Stimulated activated memory B cell treated with anti-CD40 and anti-IgM and Interleukin-4, amounts not matched to agents 10 μg/mL and 1 μg/mL and 100 μg/mL, for 72 hours (primary cell): ENCODE results near the gene MTF1.
"Not testable (repeated sequence)": the region's sequence is repeated elsewhere in the genome, so short reads cannot be mapped to it uniquely, and the experiment has no call there.

ENCODE experiments used
- ATAC-seq: fragments of 150-1000 bp; cut with Tn5 transposase; 2 replicates; pipeline ENCODE4 v1.10.0; 2021
- H3K27ac Mint-ChIP-seq: one replicate; pipeline ENCODE4 v1.8.0; 2022; ENCODE audit warnings: mild to moderate bottlenecking, mixed read lengths
- H3K27me3 Mint-ChIP-seq: one replicate; pipeline ENCODE4 v1.8.0; 2022; ENCODE audit warnings: mixed read lengths
- H3K36me3 Mint-ChIP-seq: one replicate; pipeline ENCODE4 v1.8.0; 2022; ENCODE audit warnings: mixed read lengths
- H3K4me1 Mint-ChIP-seq: one replicate; pipeline ENCODE4 v1.8.0; 2022; ENCODE audit warnings: mixed read lengths
- H3K4me3 Mint-ChIP-seq: one replicate; pipeline ENCODE4 v1.8.0; 2022; ENCODE audit warnings: mild to moderate bottlenecking, moderate library complexity, mixed read lengths
- H3K9me3 Mint-ChIP-seq: one replicate; pipeline ENCODE4 v1.8.0; 2022; ENCODE audit warnings: mixed read lengths

Gene MTF1

DNA sequence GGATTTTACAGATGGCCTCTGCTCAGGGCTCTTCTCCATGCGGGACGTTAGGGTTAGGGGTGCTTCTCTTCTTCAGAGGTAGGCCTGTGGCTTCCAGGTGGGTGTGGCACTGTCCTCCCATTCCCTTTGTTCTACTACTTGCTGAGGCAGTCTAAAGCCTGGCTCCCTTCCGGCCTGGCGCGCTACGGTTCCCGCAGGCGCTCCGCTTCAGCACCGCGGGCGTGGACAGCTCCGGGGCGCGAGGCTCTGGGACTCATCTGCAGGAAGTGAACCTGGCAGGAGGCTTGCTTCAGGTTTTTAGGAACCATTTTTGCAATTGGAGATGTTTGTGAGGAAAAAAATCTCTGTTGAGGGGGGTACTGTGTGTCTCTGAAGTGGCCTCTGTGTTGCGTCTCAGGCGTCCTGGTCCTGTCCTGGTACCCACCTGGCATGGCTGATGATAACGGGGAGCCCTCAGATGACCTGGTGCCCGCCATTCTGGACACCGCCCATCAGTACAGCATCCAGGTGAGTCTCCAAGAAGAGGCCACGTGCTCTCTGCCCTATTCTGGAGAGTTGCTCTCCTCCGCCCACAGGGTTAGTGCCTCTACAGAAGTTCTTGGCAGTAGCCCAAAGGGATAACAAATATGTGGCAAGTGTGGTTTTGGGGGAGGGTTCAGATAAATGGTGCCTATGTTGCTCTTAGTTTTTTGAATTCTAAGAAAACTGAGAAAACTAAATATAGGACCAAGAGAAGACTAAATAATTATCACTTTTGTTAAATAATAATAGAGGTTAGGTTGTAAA, 63.9 kb downstream of the MTF1 start:
- no peaks in the 10 kb centered on the region for H3K9me3 Mint-ChIP-seq
- no peak for ATAC-seq
- peaks cover 25% of the 10 kb centered on the region for H3K4me1 Mint-ChIP-seq
- H3K4me3 Mint-ChIP-seq = peak overlapping the region; percentile 80
- peaks cover 25% of the 10 kb centered on the region for H3K36me3 Mint-ChIP-seq
- H3K27ac Mint-ChIP-seq = peak overlapping the region; percentile 79
- H3K27me3 Mint-ChIP-seq = peaks cover 14% of the 10 kb centered on the region

DNA sequence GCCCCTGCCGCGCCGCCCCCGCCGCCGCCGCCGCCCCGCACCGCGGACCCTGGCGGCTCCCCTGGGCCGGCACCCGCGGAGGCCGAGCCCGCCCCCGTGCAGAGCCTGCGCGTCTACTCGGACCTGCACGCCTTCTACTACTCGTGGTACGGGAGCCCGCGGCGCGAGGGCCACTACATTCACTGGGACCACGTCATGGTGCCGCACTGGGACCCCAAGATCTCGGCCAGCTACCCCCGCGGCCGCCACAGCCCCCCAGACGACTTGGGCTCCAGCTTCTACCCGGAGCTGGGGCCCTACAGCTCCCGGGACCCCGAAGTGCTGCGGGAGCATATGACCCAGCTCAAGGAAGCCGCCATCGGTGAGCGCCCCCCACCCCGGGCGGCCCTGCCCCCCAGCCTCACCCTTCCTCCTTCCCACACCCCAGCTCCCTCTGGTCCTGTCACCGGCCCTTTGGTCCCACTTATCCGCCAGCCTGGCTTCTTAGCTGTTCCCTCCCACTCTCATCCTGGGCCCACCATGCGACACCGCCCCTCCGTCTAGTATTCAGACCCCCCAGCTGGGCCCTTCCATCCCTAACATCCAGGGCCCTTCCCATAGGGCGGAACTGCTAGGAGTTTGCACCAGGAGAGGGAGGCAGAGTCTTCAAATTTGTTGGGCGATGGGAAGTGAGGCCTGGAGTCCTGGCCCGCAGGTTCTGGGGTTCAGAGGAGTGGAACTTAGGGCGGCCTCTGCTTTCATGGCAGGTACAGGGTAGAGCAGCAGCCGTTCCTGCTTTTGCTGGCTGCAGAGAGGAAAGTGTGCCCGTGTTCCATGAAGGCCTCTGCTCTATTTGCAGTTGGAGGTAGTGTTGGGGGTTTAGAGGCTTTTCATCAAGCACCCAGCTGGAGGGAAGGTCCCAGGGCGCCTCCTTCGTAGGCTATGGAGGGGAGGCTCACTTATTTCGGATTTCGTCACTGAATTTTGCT, 64.7 kb downstream of the MTF1 start:
- H3K9me3 Mint-ChIP-seq = no peaks in the 10 kb centered on the region
- H3K4me1 Mint-ChIP-seq = peaks cover 25% of the 10 kb centered on the region
- ATAC-seq = peak; percentile 50
- peak overlapping the region; percentile 79 for H3K27ac Mint-ChIP-seq
- H3K4me3 Mint-ChIP-seq = peak overlapping the region; percentile 80
- H3K36me3 Mint-ChIP-seq = peaks cover 18% of the 10 kb centered on the region
- H3K27me3 Mint-ChIP-seq = peaks cover 14% of the 10 kb centered on the region

DNA sequence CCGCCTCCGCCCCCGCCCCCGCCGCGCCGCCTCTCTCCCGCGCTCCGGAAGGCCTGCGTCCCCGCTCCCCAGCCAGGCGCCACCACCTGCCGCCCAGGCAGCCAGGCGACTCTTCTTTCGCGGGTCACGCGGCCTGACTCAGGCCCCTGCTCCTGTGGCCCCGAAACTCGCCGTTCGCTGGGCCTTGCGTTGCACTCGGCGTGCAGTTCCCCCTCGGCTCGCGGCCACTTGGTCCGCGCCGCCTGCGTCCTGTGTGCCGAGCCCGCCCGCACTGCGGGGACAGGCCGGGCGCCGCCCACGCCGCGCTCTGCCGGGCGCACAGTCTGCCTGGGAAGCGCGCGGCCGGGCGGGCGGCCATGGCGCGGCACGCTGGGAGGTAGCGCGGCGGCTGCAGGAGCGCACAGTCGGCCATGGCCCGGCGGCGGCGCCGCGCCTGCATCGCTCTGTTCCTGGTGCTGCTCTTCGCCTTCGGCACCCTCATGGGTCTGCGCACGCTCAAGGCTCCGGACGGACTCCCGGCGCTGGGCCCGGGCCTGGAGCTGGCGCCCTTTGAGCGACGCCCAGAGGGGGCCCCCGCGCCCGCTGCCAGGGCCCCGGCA, 65.5 kb downstream of the MTF1 start, which contains the start of gene MANEAL:
Gene MANEAL (plus strand): TSS at position 75 of the 599 bp plus-strand sequence. CDS start 336 bp downstream, at position 411.
- peaks cover 14% of the 10 kb centered on the region for H3K27me3 Mint-ChIP-seq
- H3K4me3 Mint-ChIP-seq = peak within 1 kb of the TSS; percentile 80
- H3K36me3 Mint-ChIP-seq = peaks cover 10% of the 10 kb centered on the region
- H3K4me1 Mint-ChIP-seq = peaks cover 25% of the 10 kb centered on the region
- no peaks in the 10 kb centered on the region for H3K9me3 Mint-ChIP-seq
- peak; percentile 80 for ATAC-seq
- H3K27ac Mint-ChIP-seq = peak within 1 kb of the TSS; percentile 79

DNA sequence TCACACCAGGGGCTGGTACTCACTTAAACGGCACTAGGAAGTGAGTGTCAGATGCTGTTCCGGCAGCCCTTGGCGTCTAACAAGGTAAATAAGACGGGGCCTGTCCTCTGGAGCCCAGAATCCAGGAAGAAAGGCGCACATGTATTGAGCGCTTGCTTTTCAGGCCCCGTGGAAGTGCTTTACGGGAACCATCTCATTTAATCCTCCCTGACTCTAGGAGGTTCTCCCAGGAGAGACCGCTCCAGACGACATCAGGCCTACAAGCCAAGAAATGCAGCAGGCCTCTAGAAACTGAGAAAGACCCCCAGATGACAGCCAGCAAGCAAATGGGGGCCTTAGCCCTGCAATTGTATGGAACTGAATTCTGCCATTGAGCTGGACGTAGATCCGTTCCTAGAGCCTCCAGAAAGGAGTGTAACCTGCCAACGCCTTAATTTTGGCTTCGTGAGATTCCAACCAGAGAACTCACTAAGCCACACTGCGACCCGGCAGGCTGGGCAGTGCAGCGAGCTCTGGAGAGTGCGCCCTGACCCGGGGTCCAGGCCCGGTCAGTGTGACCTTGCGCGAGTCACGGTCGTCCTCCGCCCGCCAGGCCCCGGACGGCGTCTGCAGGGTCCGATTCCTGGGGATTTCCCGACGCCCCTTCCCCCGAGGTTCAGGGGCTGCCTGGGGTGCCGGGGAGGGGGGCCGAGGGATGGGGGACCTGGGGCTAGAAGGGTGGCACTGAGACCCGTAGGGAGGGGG, 66.3 kb downstream of the MTF1 start:
- H3K4me1 Mint-ChIP-seq = peaks cover 25% of the 10 kb centered on the region
- peak overlapping the region; percentile 80 for H3K4me3 Mint-ChIP-seq
- H3K27me3 Mint-ChIP-seq = peaks cover 14% of the 10 kb centered on the region
- peaks cover 3% of the 10 kb centered on the region for H3K36me3 Mint-ChIP-seq
- ATAC-seq = no peak
- H3K27ac Mint-ChIP-seq = peak overlapping the region; percentile 79
- no peaks in the 10 kb centered on the region for H3K9me3 Mint-ChIP-seq

DNA sequence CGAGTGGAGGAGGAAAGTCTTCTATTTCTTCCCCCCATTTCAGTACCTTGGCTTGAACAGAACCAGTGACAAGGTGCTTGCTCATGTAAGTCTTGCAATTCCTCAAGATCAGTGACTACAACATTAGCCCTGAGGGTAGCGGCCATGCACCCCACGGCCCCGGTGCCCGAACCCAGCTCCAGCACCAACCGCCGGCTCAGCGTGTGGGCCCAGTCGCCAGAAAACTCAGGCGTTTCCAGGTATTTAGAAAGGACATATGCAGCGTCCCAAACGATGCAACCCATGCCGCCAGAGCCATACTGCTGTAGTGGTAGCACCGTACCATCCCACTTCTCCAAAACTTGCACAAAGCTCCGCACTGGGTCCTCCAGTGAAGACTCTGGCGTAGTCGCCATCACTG, 76.9 kb downstream of the MTF1 start:
- Mint-ChIP-seq H3K27me3 (peaks cover 20% of the 10 kb centered on the region), H3K4me1 (peaks cover 15% of the 10 kb centered on the region), H3K4me3 (no peak overlapping the region), H3K36me3 (no peaks in the 10 kb centered on the region), H3K9me3 (no peaks in the 10 kb centered on the region), H3K27ac (no peak overlapping the region)
- no peak for ATAC-seq

DNA sequence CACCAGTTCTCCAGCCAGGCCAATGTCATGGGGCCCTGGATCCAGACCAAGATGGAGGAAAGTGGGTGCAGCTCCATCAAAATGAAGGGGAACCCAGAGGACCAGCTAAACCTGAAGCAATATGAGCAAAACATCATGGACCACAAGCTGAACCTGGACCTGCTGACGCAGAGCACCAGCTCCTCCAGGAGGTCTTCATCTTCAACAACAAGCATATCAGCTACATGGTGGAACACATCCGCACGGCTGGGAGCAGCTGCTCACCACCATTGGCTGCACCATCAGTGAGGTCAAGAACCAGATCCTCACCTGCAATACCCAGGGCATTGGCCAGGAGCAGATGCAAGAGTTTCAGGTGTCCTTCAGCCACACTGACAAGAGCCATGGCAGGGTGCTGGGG, 80.7 kb downstream of the MTF1 start:
- ATAC-seq = no peak
- peaks cover 26% of the 10 kb centered on the region for H3K4me1 Mint-ChIP-seq
- H3K36me3 Mint-ChIP-seq = no peaks in the 10 kb centered on the region
- H3K27me3 Mint-ChIP-seq = peaks cover 7% of the 10 kb centered on the region
- H3K4me3 Mint-ChIP-seq = no peak overlapping the region
- H3K27ac Mint-ChIP-seq = no peak overlapping the region
- H3K9me3 Mint-ChIP-seq = no peaks in the 10 kb centered on the region

DNA sequence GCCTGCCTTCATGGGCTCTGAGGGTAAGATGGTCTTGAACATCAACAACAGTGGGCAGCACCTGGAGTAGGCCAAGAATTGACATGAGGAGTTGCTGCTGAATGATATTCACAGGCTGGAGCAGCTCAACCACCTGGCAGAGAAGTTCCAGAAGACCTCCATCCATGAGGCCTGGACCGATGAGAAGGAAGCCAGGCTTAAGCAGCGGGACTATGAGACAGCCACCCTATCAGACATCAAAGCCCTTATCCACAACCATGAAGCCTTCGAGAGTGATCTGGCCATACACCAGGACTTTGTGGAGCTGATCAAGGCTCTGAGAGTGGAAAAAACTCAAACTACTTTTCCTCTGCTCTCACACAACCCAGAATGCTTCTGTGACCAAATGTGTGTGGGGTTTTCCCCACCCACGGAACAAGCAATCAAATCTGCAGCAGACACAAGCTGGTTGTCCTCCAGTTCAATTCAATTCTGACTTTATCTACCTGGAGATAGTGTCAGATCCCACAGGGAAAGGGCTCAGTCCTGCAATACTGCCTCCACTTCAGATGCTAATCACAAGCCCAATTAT, 82.4 kb downstream of the MTF1 start:
- H3K4me3 Mint-ChIP-seq = no peak overlapping the region
- H3K9me3 Mint-ChIP-seq = peaks cover 3% of the 10 kb centered on the region
- H3K27me3 Mint-ChIP-seq = peaks cover 21% of the 10 kb centered on the region
- H3K27ac Mint-ChIP-seq = no peak overlapping the region
- ATAC-seq = peak; percentile 70
- H3K4me1 Mint-ChIP-seq = peaks cover 26% of the 10 kb centered on the region
- no peaks in the 10 kb centered on the region for H3K36me3 Mint-ChIP-seq

DNA sequence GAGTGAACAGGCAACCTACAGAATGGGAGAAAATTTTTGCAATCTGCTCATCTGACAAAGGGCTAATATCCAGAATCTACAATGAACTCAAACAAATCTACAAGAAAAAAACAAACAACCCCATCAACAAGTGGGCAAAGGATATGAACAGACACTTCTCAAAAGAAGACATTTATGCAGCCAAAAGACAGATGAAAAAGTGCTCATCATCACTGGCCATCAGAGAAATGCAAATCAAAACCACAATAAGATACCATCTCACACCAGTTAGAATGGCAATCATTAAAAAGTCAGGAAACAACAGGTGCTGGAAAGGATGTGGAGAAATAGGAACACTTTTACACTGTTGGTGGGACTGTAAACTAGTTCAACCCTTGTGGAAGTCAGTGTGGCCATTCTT, 88.0 kb downstream of the MTF1 start:
- H3K27me3 Mint-ChIP-seq = peaks cover 61% of the 10 kb centered on the region
- H3K27ac Mint-ChIP-seq, H3K4me1 Mint-ChIP-seq, ATAC-seq, H3K36me3 Mint-ChIP-seq, H3K9me3 Mint-ChIP-seq, H3K4me3 Mint-ChIP-seq: not testable (repeated sequence)

DNA sequence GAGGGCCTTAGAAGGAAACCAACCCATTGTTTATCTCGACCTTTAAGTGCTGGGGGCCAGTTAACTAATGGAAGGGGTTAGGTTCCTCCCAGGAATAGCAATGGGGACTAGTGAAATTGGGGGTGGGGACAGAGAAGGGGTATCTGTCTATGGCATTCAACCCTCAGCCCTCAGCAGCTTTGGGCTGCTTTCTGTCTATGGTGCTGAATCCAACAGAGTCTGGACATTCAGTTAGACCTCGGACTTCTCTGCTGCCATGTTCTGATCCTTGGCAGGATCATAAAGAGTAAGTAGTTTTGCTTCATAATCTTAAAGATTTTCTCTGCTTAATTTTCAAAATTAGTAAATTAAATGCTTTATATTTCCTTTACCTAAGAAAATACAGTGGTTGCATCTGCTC, 91.9 kb downstream of the MTF1 start:
- Mint-ChIP-seq H3K27ac (no peak overlapping the region), H3K4me1 (peaks cover 28% of the 10 kb centered on the region), H3K36me3 (peaks cover 6% of the 10 kb centered on the region), H3K27me3 (peaks cover 81% of the 10 kb centered on the region), H3K9me3 (peaks cover 3% of the 10 kb centered on the region), H3K4me3 (no peak overlapping the region)
- ATAC-seq = no peak

DNA sequence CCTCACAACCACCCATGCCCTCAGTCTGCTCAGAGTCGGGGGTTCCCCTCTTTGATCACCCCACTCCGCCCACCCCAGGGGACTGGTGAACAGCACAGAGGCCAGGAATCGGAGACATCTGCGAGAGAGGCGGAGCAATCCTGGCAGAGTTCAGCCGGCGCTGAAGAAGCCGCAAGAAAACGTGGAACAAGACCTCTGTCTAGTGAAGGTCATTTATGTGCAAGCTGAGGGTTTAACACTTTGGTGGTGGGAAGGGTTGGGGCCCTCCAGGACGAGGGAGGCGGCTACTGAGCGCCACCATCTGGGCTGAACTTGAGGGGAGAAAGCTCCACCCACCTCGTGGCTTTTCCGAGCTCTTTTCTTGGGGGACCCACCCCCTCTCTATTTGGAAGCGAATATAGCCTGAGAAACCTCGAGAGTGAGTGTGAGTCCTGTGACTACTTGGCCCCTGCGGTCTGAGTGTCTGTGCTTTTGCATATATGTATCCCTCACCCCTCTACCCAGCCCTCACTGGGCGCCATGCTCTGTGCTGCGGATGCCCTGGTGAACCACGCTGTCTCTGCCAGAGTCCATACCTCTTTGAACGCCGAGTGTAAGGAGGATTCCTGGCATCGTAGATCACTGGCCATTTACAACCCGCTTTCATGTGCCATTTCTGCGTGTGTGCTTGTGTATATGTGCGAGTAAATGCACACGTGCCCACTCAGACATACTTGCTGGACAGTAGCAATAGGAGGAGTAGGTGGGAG, 93.3 kb downstream of the MTF1 start:
- peak overlapping the region; percentile 62 for H3K4me3 Mint-ChIP-seq
- peaks cover 3% of the 10 kb centered on the region for H3K9me3 Mint-ChIP-seq
- peaks cover 6% of the 10 kb centered on the region for H3K36me3 Mint-ChIP-seq
- ATAC-seq = peak; percentile 76
- H3K27me3 Mint-ChIP-seq = peaks cover 84% of the 10 kb centered on the region
- peaks cover 28% of the 10 kb centered on the region for H3K4me1 Mint-ChIP-seq
- H3K27ac Mint-ChIP-seq = no peak overlapping the region

DNA sequence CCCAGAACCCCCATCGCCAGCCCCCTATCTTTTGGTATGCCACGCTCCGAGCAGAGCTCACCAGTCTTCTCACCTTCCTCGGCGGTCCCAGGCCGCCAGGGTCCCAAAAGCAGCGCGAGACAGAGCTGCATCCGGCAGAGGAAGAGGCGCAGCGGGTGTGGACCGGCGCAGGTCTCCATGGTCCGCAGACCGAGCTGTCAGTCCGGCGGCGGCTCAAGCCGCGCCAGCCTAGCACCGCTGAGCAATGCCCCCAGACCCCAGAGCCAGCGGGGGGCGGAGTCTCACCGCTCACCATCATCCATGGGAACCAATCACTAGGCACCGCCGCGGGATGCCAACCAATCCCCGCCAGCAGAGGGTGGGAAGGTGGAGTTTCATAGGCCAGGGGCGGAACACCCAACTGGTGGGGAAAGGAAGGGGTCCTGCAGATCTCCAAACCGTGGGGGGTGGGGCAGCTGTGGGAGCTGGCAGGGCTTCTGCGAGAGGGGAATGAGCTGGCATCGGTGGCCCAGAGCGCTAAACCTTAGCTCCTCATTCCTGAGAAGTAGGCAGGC, 94.4 kb downstream of the MTF1 start, which contains the start of gene EPHA10:
Gene EPHA10 (minus strand): TSS at position 233 of the 554 bp plus-strand sequence. CDS start 54 bp downstream, at position 179.
- H3K4me1 Mint-ChIP-seq = peaks cover 28% of the 10 kb centered on the region
- peak within 1 kb of the TSS; percentile 62 for H3K4me3 Mint-ChIP-seq
- H3K27ac Mint-ChIP-seq = no peak within 1 kb of the TSS
- H3K27me3 Mint-ChIP-seq = peaks cover 74% of the 10 kb centered on the region
- ATAC-seq = no peak
- peaks cover 6% of the 10 kb centered on the region for H3K36me3 Mint-ChIP-seq
- H3K9me3 Mint-ChIP-seq = peaks cover 3% of the 10 kb centered on the region

DNA sequence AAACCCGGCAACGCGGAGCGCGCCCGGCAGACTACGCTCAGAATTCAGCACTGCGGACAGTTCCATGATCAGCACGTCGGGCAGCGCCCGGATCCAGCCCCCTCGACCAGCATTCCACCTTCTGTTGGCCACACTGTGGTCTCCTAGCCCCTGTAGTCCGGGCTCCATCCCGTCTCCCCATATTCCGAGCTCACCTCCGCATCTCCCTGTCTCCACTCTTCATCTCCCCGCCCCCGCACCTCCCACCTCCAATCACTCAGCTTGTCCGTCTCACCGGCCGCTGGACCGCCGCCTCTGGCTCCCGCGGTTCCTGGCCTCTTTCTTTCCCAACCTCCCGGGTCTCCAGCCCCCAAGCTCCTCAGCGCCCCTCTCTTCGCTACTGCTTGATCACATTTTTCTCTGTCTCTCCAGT, 95.0 kb downstream of the MTF1 start:
- Mint-ChIP-seq H3K27ac (no peak overlapping the region), H3K36me3 (peaks cover 6% of the 10 kb centered on the region), H3K27me3 (peaks cover 70% of the 10 kb centered on the region), H3K4me1 (peaks cover 28% of the 10 kb centered on the region), H3K9me3 (peaks cover 3% of the 10 kb centered on the region), H3K4me3 (no peak overlapping the region)
- ATAC-seq = no peak

DNA sequence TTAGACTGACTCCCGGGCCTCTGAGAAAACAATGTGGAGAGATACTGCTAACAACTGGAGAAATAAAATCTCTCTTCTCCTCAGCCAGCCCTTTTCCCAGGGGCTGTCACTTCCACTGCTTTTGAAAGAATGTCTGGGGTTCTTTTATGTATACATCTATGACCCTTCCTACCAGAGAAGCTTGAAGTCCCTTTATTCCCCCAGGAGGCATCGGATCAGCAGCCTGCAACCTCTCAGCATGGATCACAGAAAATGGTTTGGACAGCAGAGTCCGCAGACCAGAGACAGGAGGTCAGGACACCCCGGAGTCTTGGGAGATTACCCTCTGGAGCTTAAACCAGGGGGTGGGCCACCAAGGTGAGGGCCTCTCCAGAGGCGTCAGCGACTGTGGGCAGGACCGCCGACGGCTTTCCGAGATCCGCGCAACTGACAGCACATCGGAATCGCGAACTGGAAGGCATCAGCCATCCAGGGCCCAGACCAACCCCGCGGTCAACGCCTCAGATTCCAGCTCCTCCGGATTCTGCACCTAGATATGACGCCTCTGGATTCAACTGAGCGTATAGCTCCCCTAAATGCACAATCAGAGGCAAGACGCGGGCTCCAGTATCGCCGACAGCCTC, 95.5 kb downstream of the MTF1 start:
- H3K36me3 Mint-ChIP-seq = peaks cover 6% of the 10 kb centered on the region
- no peak overlapping the region for H3K4me3 Mint-ChIP-seq
- ATAC-seq = no peak
- peaks cover 3% of the 10 kb centered on the region for H3K9me3 Mint-ChIP-seq
- H3K4me1 Mint-ChIP-seq = peaks cover 28% of the 10 kb centered on the region
- H3K27me3 Mint-ChIP-seq = peaks cover 64% of the 10 kb centered on the region
- H3K27ac Mint-ChIP-seq = no peak overlapping the region
